A673 (cell line): Measurements from ENCODE around the gene EDEM3. TPM values are rescaled to one million over a fixed set of nuclear protein-coding genes. Genes with fewer than 3 reads are reported as not detected.

Source experiments
- BruUV-seq: library from RNA; stranded (reverse); fragments of 400-500 nt; replicated peaks from 2 replicates; lab custom pipeline; 2021; lab: Mats Ljungman, UMichigan
- CTCF ChIA-PET: fragments of 300-600 bp; sonication (Branson Sonifier 250); formaldehyde crosslinking; loops from one replicate; lab custom pipeline; 2022; ENCODE audit warnings: antibody characterized with exemption; lab: Charles Lee
- POLR2A ChIA-PET: fragments of 300-600 bp; sonication (Branson Sonifier 250); formaldehyde crosslinking; loops from one replicate; lab custom pipeline; 2022; ENCODE audit warnings: antibody characterized with exemption; ENCODE audit not compliant: low non-redundant PET; lab: Charles Lee
- DNase-seq: peaks from one replicate; pipeline ENCODE4 v3.0.0-alpha.2; 2015; ENCODE audit warnings: low spot score
- H3K27ac ChIP-seq: fragments of 200-600 bp; sonication (generic); 2 replicates; pipeline ENCODE4 v1.5.1; 2016; ENCODE audit warnings: mixed run types, low read depth, mild to moderate bottlenecking, mixed read lengths, antibody characterized with exemption, low read length; ENCODE audit not compliant: poor library complexity, severe bottlenecking
- H3K27me3 ChIP-seq: fragments of 200-600 bp; sonication (generic); replicated peaks from 2 replicates; pipeline ENCODE4 v1.6.1; 2017; ENCODE audit warnings: mixed run types, low read depth, mild to moderate bottlenecking, mixed read lengths, antibody characterized with exemption, low read length; ENCODE audit not compliant: insufficient read depth, poor library complexity
- H3K36me3 ChIP-seq: fragments of 200-600 bp; sonication (generic); 2 replicates; pipeline ENCODE4 v1.6.1; 2016; ENCODE audit warnings: mixed run types, mild to moderate bottlenecking, mixed read lengths, antibody characterized with exemption, low read length; ENCODE audit not compliant: insufficient read depth, poor library complexity, severe bottlenecking
- H3K4me1 ChIP-seq: fragments of 200-600 bp; sonication (generic); 2 replicates; pipeline ENCODE4 v1.6.1; 2017; ENCODE audit warnings: mixed run types, mild to moderate bottlenecking, mixed read lengths, antibody characterized with exemption, low read length; ENCODE audit not compliant: insufficient read depth, poor library complexity, severe bottlenecking
- H3K4me3 ChIP-seq: fragments of 200-600 bp; sonication (generic); 2 replicates; pipeline ENCODE4 v1.5.1; 2016; ENCODE audit warnings: low read depth, mixed run types, mild to moderate bottlenecking, mixed read lengths, low read length; ENCODE audit not compliant: poor library complexity, severe bottlenecking
- H3K9me3 ChIP-seq: fragments of 200-600 bp; sonication (generic); 2 replicates; pipeline ENCODE4 v1.6.1; 2016; ENCODE audit warnings: mixed run types, low read depth, mild to moderate bottlenecking, mixed read lengths, antibody characterized with exemption, low read length; ENCODE audit not compliant: poor library complexity, severe bottlenecking
- EZH2 ChIP-seq: fragments of 200-600 bp; sonication (generic); IDR thresholded peaks from 2 replicates; pipeline ENCODE4 v1.6.1; 2017; ENCODE audit warnings: borderline replicate concordance, low read depth, mild to moderate bottlenecking, mixed read lengths, antibody characterized with exemption, low read length; ENCODE audit not compliant: poor library complexity, severe bottlenecking
- intact Hi-C: fragments of 100-400 bp; cut with micrococcal nuclease; formaldehyde crosslinking; loops from one replicate; pipeline ENCODE4 v1.10.0; 2022; ENCODE audit not compliant: unreplicated experiment
- total RNA-seq: library from RNA; stranded (reverse); gene quantifications from 2 replicates; pipeline ENCODE4 v1.2.3, GENCODE V29; 2021
- TF ChIP-seq, protein P1 (sequence below): fragments of 300-800, 200-600 bp; sonication (generic); conservative IDR thresholded peaks from 2 replicates; pipeline ENCODE4 v1.5.1; 2017; ENCODE audit warnings: low read depth, mild to moderate bottlenecking, antibody characterized with exemption, low read length, moderate library complexity, mixed read lengths

The EDEM3 gene
- total RNA-seq, 1 experiment from 2014 or later, result 24.3 TPM

DNA sequence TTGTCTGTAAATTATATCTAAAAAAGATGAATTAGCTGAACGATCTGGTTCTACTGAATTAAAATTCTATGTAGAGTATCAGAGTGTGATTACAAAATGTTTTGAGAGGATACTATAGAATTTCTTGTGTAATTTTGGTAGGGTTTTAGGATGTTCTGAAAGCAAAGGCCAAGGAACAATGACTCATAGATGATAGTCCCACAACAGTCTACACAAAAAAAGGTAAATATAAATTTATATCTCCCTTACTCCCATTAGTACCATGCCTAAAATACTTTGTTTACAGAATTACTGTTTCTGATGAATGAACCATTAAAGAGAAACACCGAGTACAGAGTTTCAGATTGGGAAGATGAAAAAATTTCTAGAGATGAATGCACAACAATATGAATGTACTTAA lies 9.5 kb downstream of the EDEM3 start:
- CTCF ChIA-PET, result no interaction called here
- Histone ChIP-seq H3K27ac (no peak overlapping the region), H3K9me3 (no peaks in the 10 kb centered on the region), H3K27me3 (no peaks in the 10 kb centered on the region), H3K4me1 (peaks cover 9% of the 10 kb centered on the region), H3K4me3 (no peak overlapping the region), H3K36me3 (no peaks in the 10 kb centered on the region)
- intact Hi-C loops, result no loop called here
- no peak for TF ChIP-seq EZH2
- TF ChIP-seq, protein P1, sequence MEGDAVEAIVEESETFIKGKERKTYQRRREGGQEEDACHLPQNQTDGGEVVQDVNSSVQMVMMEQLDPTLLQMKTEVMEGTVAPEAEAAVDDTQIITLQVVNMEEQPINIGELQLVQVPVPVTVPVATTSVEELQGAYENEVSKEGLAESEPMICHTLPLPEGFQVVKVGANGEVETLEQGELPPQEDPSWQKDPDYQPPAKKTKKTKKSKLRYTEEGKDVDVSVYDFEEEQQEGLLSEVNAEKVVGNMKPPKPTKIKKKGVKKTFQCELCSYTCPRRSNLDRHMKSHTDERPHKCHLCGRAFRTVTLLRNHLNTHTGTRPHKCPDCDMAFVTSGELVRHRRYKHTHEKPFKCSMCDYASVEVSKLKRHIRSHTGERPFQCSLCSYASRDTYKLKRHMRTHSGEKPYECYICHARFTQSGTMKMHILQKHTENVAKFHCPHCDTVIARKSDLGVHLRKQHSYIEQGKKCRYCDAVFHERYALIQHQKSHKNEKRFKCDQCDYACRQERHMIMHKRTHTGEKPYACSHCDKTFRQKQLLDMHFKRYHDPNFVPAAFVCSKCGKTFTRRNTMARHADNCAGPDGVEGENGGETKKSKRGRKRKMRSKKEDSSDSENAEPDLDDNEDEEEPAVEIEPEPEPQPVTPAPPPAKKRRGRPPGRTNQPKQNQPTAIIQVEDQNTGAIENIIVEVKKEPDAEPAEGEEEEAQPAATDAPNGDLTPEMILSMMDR, result no peak
- BruUV-seq, result no TSS peak
- no peak for DNase-seq
- POLR2A ChIA-PET, result no interaction called here

GRCh38 chr1:184743062-184743756 lies 11.4 kb downstream of the EDEM3 start:
- TF ChIP-seq, protein P1, result no peak
- no peak for TF ChIP-seq EZH2
- H3K4me1 ChIP-seq, result peaks cover 9% of the 10 kb centered on the region
- no peaks in the 10 kb centered on the region for H3K27me3 ChIP-seq
- intact Hi-C loops, result no loop called here
- no peak overlapping the region for H3K27ac ChIP-seq
- ChIA-PET CTCF (no interaction called here), POLR2A (no interaction called here)
- H3K4me3 ChIP-seq, result no peak overlapping the region
- H3K9me3 ChIP-seq, result no peaks in the 10 kb centered on the region
- H3K36me3 ChIP-seq, result no peaks in the 10 kb centered on the region
- no TSS peak for BruUV-seq
- DNase-seq, result no peak

DNA sequence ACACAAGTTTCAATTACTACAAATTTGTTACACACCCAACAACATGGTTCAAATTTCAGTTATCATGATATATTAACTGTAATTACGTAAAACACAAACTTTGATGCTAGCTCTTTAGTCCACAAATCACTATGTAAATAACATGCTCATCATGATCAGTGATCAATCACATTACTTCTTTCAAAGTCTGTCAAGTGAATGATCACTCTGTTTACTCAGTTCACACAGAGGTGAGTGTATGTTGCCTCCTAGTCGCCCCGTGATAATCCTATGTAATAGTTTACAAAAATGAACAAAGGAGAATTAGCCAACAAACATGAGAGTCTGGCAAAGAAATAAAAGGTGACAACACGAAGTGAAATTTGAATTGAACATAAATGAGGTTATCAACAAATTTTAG lies 14.3 kb downstream of the EDEM3 start:
- H3K27ac ChIP-seq, result no peak overlapping the region
- H3K27me3 ChIP-seq, result no peaks in the 10 kb centered on the region
- no peak overlapping the region for H3K4me3 ChIP-seq
- CTCF ChIA-PET, result no interaction called here
- POLR2A ChIA-PET, result no interaction called here
- DNase-seq, result no peak
- TF ChIP-seq, protein P1, result no peak
- TF ChIP-seq EZH2, result no peak
- H3K36me3 ChIP-seq, result no peaks in the 10 kb centered on the region
- no peaks in the 10 kb centered on the region for H3K4me1 ChIP-seq
- BruUV-seq, result no TSS peak
- no peaks in the 10 kb centered on the region for H3K9me3 ChIP-seq
- intact Hi-C loops, result no loop called here
